ACC112 (cell line): ENCODE results near the gene RBM10.

Experiments
- H2AFZ ChIP-seq: fragments of 200-600 bp; sonication (generic); one replicate; pipeline ENCODE4 v1.6.0; 2017; ENCODE audit warnings: antibody characterized with exemption, low read length; ENCODE audit not compliant: unreplicated experiment
- H3K27ac ChIP-seq: fragments of 200-600 bp; sonication (generic); 2 replicates; pipeline ENCODE4 v1.5.1; 2014; ENCODE audit warnings: low read depth, mild to moderate bottlenecking, antibody characterized with exemption, low read length, moderate library complexity
- H3K27me3 ChIP-seq: fragments of 200-600 bp; sonication (generic); 2 replicates; pipeline ENCODE4 v1.6.1; 2014; ENCODE audit warnings: mild to moderate bottlenecking, antibody characterized with exemption, low read length, moderate library complexity, mixed read lengths; ENCODE audit not compliant: insufficient read depth
- H3K36me3 ChIP-seq: fragments of 200-600 bp; sonication (generic); 2 replicates; pipeline ENCODE4 v1.6.1; 2016; ENCODE audit warnings: mild to moderate bottlenecking, antibody characterized with exemption, low read length, moderate library complexity, mixed read lengths; ENCODE audit not compliant: insufficient read depth
- H3K4me1 ChIP-seq: fragments of 200-600 bp; sonication (generic); one replicate; pipeline ENCODE4 v1.6.1; 2016; ENCODE audit warnings: low read length, mixed read lengths; ENCODE audit not compliant: insufficient read depth, unreplicated experiment, control insufficient read depth
- H3K4me3 ChIP-seq: fragments of 200-600 bp; sonication (generic); 2 replicates; pipeline ENCODE4 v1.5.1; 2014; ENCODE audit warnings: mild to moderate bottlenecking, low read depth, low read length
- H3K79me2 ChIP-seq: fragments of 200-600 bp; sonication (generic); one replicate; pipeline ENCODE4 v1.6.0; 2016; ENCODE audit warnings: low read length; ENCODE audit not compliant: control insufficient read depth, unreplicated experiment, insufficient read depth

Gene RBM10

DNA sequence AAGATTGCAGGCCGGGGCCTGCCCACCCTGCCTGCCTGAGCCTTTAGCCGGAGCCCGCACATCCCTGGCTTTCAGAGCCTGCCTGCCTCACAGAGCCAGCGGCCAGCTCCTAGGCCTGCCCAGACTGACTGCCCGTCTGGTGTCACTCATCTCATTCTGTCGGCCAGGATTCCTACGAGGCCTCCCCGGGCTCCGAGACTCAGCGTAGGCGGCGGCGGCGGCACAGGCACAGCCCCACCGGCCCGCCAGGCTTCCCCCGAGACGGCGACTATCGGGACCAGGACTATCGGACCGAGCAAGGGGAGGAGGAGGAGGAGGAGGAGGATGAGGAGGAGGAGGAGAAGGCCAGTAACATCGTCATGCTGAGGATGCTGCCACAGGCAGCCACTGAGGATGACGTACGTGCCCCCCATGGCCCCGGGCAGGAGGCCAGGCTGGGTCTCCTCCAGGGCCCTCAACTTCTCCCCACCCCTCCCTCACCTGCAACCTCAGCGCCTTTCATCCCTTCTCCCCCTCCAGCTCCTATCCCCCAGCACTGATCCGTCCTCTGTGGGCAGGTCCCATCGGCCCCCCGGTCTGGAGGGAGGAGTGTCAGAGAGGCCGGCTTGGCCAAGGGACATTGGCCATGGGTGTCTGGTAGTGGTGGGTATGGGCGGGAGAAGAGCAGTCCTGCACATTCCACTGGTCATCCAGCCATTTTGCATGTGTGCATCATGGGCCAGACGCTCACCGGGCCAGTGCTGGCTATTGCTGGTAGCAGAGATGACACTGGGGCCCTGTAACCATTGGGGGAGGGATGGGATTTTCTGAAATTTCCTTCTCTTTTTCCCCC, 26.1 kb downstream of the RBM10 start:
- H3K4me3 ChIP-seq = no peak overlapping the region
- no peak overlapping the region for H2AFZ ChIP-seq
- H3K79me2 ChIP-seq = peaks cover 7% of the 10 kb centered on the region
- H3K27me3 ChIP-seq = no peaks in the 10 kb centered on the region
- no peak overlapping the region for H3K27ac ChIP-seq
- no peaks in the 10 kb centered on the region for H3K4me1 ChIP-seq
- H3K36me3 ChIP-seq = no peaks in the 10 kb centered on the region

DNA sequence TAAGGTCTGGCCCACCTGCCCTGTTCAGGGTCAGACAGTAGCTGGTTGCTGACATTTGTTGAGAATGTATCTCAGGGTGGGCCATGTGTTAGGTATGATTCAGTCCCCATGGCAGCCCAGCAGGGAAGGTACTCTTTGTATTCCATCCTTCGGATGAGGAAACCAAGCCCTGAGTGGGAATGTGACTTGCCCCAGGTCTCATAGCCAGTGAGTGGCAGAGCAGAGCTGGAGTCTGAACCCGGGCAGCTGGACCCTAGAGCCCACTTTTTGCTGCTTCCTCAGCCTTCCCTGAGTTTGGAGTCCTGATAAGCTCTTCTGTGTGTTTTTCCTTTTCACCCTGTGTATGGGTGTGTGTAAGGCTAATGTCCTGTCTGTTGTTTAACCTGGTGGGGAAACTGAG, 27.0 kb downstream of the RBM10 start:
- H2AFZ ChIP-seq = no peak overlapping the region
- peaks cover 7% of the 10 kb centered on the region for H3K79me2 ChIP-seq
- no peak overlapping the region for H3K27ac ChIP-seq
- H3K4me3 ChIP-seq = no peak overlapping the region
- no peaks in the 10 kb centered on the region for H3K36me3 ChIP-seq
- H3K4me1 ChIP-seq = no peaks in the 10 kb centered on the region
- H3K27me3 ChIP-seq = no peaks in the 10 kb centered on the region

DNA sequence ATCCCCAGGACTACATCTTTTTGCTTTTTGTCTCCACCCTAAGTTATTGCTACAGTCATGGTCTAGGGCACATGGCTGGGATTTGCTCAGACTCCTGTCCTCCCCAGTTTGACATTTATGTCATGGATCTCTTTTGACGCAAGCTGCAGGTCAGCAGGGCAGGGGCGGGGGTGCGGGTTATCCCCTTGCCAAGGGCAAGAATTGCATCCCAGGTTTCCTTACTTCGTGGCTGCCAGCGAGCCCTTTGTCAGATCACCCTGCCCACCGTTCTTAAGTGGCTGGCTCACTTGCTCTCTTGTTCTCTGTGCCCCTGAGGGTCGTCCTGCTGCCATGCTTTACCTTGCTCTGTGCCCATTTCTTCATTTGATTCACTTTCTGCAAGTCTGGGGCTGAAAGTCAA, 27.5 kb downstream of the RBM10 start:
- H3K4me1 ChIP-seq = no peaks in the 10 kb centered on the region
- no peak overlapping the region for H2AFZ ChIP-seq
- H3K36me3 ChIP-seq = no peaks in the 10 kb centered on the region
- no peaks in the 10 kb centered on the region for H3K27me3 ChIP-seq
- H3K4me3 ChIP-seq = no peak overlapping the region
- no peak overlapping the region for H3K27ac ChIP-seq
- H3K79me2 ChIP-seq = peaks cover 7% of the 10 kb centered on the region

DNA sequence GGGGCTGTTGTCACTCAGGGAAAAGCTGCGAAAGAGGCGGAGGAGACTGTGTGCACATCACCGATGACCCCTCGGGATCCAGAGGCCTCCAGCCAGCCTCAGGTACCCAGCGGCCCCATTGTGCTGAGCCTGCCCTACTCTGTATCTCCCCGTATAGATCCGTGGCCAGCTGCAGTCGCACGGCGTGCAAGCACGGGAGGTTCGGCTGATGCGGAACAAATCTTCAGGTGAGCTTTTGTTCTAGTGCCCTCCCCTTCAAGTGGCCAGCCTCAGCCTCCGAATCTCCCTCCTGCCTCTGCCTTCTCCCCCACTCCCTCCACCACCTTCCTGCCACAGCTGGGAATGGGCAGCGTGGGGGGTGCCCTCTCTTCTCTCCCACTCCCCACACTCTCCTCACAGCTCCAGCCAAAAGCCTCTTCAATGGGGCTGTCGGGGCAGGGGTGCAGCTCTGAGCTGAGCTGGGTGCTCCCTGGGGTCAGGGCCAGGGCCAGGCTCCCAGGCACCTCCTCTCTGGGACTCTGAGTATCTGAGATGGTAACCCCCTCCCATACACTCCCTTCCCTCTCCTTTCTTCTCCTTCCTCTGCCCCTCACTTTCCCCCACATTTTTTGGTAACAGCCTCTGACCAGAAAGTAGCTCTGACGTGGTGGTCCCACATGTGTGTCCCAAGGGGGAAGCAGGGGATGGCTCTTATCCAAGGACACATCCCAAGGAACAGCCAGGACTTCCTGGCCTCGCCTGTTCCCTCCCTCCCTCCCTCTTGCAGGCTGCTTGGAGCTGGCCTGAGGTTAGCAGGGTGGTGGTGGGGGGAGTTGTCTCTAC, 28.2 kb downstream of the RBM10 start:
- H3K79me2 ChIP-seq = peaks cover 4% of the 10 kb centered on the region
- H3K27me3 ChIP-seq = no peaks in the 10 kb centered on the region
- H3K4me1 ChIP-seq = no peaks in the 10 kb centered on the region
- H3K36me3 ChIP-seq = no peaks in the 10 kb centered on the region
- H3K27ac ChIP-seq = no peak overlapping the region
- no peak overlapping the region for H3K4me3 ChIP-seq
- no peak overlapping the region for H2AFZ ChIP-seq

DNA sequence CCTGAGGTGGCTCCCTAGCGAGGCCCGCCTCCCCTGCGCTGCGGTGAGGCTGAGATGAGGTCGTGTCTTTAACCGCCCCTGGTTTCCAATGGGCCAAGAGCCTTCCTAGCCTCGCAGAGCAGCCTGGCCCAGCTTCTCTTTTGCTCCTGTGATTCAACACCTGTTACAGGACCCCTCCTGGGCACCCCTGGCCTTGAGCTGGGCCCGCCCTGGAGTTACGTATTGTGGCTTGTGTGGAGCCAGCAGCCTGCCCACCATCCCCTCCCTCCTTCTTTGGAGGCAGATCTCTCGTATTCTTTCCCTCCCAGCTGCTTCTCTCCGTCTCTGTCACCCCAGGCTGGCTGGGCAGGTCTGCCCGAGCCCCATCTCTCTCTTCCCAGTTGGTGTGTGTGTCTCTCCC, 29.4 kb downstream of the RBM10 start:
- H3K36me3 ChIP-seq = no peaks in the 10 kb centered on the region
- no peak overlapping the region for H3K27ac ChIP-seq
- H3K27me3 ChIP-seq = no peaks in the 10 kb centered on the region

DNA sequence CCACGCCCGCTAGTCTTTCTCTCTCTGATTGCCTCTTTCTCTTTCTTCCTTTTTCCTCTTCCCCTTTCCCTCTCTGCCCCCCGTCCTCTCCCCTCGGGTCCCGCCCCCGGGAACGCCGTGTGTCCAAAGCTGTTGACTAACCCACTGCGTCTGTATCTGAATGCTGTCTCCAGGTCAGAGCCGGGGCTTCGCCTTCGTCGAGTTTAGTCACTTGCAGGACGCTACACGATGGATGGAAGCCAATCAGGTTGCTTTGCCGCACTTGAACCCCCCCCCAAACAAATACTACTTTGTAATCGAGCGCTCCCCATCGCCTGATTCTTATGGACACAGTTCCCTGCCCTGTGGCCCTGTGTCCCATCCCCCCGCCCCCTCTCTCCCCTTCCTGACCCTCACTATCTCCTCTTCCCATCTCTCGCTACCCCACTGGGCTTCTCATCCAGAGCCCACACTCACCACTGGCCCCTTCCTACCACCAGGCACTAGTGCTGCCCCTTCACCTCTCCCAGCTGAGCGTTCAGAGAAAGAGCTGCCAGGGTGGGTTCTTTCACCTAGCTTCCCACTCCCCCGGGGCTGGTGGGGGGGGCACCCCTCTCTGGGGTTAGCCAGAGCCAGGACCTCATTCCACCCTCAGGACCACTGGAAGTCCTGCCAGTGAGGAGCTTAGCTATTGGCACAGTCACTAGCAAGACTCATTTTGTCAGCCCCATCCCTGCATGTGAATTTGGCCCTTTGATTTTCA, 30.0 kb downstream of the RBM10 start:
- no peak overlapping the region for H2AFZ ChIP-seq
- H3K36me3 ChIP-seq = no peaks in the 10 kb centered on the region
- H3K4me1 ChIP-seq = peaks cover 5% of the 10 kb centered on the region
- no peaks in the 10 kb centered on the region for H3K27me3 ChIP-seq
- H3K79me2 ChIP-seq = no peaks in the 10 kb centered on the region
- no peak overlapping the region for H3K27ac ChIP-seq
- no peak overlapping the region for H3K4me3 ChIP-seq

More for the DNA sequence above, 29.4 kb downstream of the RBM10 start:
- H3K4me1 ChIP-seq = peaks cover 5% of the 10 kb centered on the region
- no peak overlapping the region for H2AFZ ChIP-seq
- H3K79me2 ChIP-seq = no peaks in the 10 kb centered on the region
- no peak overlapping the region for H3K4me3 ChIP-seq

DNA sequence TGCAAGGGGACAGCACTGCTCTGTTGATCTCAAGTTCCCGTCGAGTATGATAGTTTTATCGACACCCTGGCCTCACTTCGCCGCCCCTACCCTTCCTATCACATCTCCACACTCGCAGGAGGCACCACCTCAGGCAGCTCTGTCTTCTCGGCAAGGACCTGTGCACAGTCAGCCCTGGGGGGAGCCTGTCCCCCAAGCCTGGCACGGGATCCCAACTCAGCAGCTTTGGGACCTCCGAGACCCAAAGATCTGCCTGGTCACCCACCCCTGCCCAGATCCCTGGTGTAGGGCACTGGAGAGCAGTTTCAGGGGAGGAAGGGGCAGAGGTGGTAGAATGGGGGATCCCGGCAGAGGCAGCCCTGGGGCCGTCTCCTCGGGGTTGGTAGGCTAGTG, 30.6 kb downstream of the RBM10 start:
- H3K27ac ChIP-seq = no peak overlapping the region
- H3K27me3 ChIP-seq = no peaks in the 10 kb centered on the region
- peaks cover 5% of the 10 kb centered on the region for H3K4me1 ChIP-seq
- no peaks in the 10 kb centered on the region for H3K36me3 ChIP-seq
- H3K79me2 ChIP-seq = no peaks in the 10 kb centered on the region
- no peak overlapping the region for H3K4me3 ChIP-seq
- no peak overlapping the region for H2AFZ ChIP-seq

DNA sequence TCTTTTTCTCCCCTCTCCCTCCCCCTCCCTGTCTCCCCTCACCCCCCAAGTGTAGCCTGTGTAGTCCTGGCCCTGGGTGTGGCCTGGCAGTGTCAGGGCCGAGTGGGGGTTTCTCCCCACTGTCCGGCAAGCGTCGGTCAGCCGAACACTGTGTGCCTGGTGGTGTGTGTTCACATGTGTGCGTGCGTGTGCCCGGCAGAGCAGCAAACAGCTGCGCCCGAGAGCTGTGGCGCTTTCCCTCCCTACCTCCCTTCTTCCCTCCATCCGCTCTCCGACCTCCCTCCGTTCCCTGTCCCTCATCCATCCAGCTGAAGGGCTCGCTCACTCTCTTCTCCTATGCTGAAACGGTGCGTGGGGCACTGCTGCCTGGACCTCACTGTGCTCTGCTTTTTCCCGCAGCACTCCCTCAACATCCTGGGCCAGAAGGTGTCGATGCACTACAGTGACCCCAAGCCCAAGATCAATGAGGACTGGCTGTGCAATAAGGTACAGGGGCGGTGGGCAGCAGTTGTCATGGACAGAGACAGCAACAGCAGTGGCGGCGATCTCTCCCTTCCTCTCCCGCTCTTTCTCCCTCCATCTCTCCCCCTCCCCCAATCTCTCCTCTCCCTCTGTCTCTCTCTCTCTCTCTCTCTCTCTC, 31.2 kb downstream of the RBM10 start:
- peaks cover 5% of the 10 kb centered on the region for H3K4me1 ChIP-seq
- H3K36me3 ChIP-seq = no peaks in the 10 kb centered on the region
- no peak overlapping the region for H3K27ac ChIP-seq
- no peaks in the 10 kb centered on the region for H3K27me3 ChIP-seq
- H2AFZ ChIP-seq = no peak overlapping the region
- no peak overlapping the region for H3K4me3 ChIP-seq
- no peaks in the 10 kb centered on the region for H3K79me2 ChIP-seq

DNA sequence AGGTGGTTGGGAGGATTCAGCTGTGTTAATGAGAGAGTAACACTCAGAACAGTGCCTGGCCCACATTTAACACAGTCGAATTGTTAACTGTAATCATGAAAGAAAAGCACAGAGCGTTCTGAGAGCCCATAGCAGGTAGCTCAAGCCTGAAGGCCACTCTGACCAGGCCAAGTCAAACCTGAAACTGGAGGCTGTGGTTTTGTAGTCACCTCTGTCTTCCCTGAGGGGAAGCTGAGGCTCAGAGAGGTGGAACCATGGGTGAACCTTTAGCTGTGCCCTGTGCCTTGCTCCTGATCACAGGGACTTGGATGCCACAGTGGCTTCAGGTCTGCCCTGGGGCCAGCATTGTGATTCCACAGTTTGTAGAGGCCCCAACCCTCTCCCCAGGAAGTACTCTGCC, 32.1 kb downstream of the RBM10 start:
- Histone ChIP-seq H3K27ac (no peak overlapping the region), H3K27me3 (no peaks in the 10 kb centered on the region), H3K4me1 (peaks cover 5% of the 10 kb centered on the region), H2AFZ (no peak overlapping the region), H3K4me3 (no peak overlapping the region), H3K79me2 (no peaks in the 10 kb centered on the region), H3K36me3 (no peaks in the 10 kb centered on the region)

DNA sequence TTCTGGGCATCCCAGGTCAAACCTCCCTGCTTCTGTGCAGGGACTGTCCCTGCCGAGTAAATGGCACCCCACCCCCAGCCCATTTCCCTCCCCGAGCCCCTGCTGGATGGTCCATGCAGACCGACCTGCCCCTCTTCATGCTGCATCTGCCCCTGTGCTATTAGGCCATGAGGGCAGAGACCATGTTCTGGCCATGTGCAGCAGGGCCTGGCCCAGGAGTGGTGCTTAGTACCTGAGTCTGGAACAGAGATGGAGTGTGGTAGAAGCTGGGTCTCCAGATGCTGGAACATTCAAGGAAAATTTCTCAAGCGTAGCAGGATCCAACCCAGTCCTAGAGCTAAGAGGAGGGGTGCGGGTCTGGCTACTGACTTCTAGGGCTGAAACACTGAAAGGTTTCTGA, 33.3 kb downstream of the RBM10 start:
- Histone ChIP-seq H3K27me3 (no peaks in the 10 kb centered on the region), H3K27ac (no peak overlapping the region), H3K4me3 (no peak overlapping the region), H3K36me3 (no peaks in the 10 kb centered on the region; the same call in 1 of the 2 replicates), H3K4me1 (peaks cover 5% of the 10 kb centered on the region), H2AFZ (no peak overlapping the region), H3K79me2 (no peaks in the 10 kb centered on the region)
